ENCODE results near the gene TXNDC5. TPM values are rescaled to one million over a fixed set of nuclear protein-coding genes. Genes with fewer than 3 reads are reported as not detected.

The TXNDC5 gene
- total RNA-seq, 3 donors from 2014 or later = 121 to 131 (median 122) TPM

GRCh38 chr6:7832904-7833750, 77.5 kb downstream of the TXNDC5 start:
- ATAC-seq (no peak), DNase-seq (no peak)
- H3K4me1 Mint-ChIP-seq (ENCODE audit: low read depth) = no peaks in the 10 kb centered on the region
- peaks cover 8% of the 10 kb centered on the region for H3K27me3 Mint-ChIP-seq (ENCODE audit: low read depth)
- peaks cover 9% of the 10 kb centered on the region for H3K9me3 Mint-ChIP-seq
- no peaks in the 10 kb centered on the region for H3K36me3 Mint-ChIP-seq (ENCODE audit: insufficient read depth)
- no peak overlapping the region for H3K4me3 Mint-ChIP-seq

Other genes with a start within 250 kb of the TXNDC5 start
- not detected for gene BMP6, start 184.7 kb downstream of the TXNDC5 start, total RNA-seq
- gene BLOC1S5, start 153.6 kb upstream of the TXNDC5 start, total RNA-seq = 10 to 100 TPM; 11.2 to 15.2 (median 15.0) TPM
- gene EEF1E1, start 191.8 kb upstream of the TXNDC5 start, total RNA-seq = 100 to 1,000 TPM in 1 of 3 donors, 10 to 100 TPM in 2; 88.6 to 104 (median 96.8) TPM